NCI-H2107 treated with DMSO at 0.1 percent for 48 hours (cell line): ENCODE results near the gene ITGB3.
"Not testable (repeated sequence)": the region's sequence is repeated elsewhere in the genome, so short reads cannot be mapped to it uniquely, and the experiment has no call there.

Experiments
- DNase-seq: peaks from one replicate; lab custom pipeline; 2025; ENCODE audit not compliant: unreplicated experiment; lab: John Stamatoyannopoulos, UW

Gene ITGB3

DNA sequence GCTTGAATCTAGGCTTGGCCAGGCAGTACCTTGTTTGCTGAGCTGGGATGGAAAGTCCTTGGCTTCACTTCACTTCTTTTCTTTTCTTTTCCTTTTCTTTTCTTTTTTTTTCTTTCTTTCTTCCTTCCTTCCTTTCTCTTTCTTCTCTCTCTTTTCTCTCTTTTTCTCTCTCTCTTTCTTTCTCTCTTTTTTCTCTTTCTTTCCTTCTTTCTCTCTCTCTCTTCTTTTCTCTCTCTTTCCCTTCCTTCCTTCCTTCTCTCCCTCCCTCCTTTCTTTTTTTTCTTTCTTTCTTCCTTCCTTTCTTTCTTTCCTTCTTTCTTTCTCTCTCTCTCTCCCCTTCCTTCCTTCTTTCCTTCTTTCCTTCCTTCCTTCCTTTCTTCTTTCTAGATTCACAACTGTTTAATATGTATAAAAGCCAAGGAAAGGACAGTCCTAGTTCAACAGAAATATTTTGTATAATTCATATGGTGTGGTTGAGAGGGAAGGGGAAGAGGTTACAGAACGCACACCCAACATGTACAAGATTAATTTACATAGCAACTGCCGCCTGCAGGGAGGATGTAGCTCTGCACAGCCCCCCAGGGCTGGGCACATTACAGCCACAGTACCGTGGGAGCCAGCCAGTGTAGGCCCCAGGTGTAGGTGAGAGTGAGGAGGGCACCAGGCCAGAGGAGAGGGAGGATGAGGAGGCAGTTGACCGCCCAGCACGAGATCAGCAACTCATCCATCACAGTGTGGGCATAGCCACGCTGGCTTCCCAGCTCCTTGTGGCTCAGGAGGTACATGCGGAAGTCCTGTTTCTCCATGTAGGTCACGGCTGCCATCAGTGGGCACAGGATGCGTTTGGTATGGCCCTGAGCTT is 9.7 kb upstream of the ITGB3 start:
- DNase-seq: no peak

DNA sequence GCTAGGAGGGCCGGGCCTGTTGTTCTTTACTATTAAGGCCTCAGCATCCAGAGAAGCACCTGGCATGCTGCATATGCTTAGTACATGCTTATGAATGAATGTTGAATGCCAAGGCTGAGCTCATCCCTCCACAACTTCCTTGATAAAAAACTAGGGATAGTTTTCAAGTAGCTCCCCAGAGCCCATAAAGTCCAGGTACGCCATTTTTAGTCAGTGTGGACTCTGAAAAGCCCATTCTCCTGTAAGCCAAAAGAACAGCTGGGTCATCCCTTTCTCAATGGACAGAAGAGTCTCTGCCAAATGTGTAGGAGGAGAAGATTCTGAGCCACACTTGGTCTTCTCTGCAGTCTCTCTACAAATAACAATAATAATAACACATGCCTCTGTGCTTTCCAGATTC is 8.9 kb upstream of the ITGB3 start:
- no peak for DNase-seq

DNA sequence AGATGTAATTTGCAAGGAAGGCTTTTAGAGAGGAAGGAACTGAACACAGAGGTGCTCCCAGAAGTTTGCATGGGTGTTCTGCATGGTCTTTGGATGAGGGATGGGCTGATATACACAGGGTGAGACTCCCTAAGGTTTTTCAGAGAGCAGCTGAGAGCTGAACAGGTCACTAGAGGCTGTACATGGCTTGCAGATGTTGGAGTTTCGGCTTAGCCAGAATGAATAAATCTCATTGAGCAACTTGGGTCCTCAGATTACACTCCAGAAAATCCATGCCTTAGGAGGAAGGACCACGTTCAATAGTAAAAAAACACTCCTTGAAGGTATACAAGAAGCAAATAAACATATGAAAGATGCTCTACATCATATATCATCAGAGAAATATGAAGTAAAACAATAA is 7.5 kb upstream of the ITGB3 start:
- no peak for DNase-seq

DNA sequence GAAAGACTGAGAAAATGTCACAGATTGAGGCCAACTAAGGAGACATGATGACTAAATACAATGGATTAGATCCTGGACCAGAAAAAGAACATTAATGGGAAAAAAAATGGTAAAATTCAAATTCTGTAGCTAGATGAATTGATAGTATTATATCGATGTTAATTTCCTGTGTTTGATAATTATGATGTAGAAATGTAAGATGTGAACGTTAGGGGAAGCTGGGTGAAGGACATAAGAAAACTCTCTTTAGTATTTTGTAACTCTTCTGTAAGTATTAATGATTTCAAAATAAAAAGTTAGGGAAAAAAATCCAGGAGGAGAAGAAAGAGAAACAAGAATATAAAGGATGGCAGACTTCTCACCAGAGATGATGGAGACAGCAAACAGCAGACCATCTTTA is 2.8 kb upstream of the ITGB3 start:
- DNase-seq: no peak

DNA sequence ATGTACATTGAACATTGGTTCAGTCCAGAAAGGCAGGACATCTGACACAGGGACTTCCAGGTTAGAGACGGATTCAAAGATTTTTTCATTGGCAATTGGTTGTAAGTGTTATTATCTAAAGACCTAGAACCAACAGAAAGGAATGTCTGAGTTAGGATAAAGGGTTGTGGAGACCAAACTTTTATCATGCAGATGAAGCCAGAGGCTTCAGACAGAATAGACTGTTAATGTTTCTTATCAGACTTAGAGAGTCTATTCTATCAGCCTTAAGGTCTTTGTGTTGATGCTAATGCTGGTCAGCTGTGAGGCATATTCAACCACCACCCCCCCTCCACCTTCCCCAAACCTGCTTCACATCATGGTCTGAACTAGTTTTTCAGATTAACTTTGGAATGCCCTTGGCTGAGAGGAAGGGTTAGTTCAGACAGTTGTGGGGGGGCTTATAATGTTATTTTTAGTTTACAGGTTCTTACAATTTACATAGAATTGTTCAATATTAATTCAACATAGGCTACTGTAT is 2.1 kb upstream of the ITGB3 start:
- DNase-seq: no peak

DNA sequence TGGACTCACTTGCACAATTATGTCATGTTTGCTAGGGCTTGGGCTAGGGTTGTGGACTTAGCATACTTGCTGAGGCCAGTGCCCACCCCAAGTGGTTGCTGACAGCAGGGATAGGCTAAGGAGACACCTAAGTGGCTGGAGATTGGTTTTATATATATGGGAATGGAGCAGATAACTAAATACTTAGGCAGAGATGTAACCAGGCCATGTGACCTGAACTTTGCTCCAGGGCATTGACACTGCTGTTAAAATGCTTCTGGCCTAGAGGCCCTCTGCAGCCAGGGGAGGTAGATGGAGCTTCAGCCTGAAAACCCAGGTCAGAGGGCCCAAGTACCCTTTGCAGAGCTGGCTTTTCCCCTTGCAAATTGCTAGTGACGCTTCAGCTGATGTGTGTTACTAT is 1.4 kb upstream of the ITGB3 start:
- no peak for DNase-seq

DNA sequence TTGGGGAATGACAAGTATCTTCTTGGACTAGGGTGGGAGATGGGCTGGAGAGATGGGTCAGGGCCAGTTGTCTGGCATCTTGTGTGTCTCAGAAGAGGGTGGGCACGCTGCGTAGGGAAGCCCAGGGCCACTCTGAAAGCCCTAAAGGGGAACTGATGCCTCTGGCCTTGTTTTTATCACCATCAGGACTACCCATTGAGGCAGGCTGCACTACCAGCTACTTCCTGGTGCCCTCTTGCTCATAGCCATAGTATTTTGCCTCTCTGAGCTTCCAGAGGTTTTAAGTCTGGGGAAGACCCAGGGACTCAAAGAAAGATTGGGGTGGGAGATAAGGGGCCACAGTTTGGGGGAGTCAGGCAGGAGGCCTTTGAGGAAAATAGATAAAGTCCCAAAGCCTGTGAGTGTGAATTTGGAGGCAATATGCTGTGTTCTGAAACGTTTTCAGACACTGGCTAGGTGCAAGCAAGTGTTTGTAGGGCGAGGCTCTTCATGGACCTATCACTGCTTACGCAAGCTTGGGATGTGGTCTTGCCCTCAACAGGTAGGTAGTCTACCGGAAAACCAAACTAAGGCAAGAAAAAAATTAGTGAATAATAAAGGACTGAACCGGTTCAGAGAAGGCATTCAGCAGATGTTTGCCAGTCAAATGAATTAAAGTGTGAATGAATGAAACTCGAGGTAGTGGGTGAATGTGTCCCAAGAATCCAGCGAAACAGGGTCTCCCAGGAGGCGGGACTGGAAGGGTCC is 688 bp upstream of the ITGB3 start:
- no peak for DNase-seq

DNA sequence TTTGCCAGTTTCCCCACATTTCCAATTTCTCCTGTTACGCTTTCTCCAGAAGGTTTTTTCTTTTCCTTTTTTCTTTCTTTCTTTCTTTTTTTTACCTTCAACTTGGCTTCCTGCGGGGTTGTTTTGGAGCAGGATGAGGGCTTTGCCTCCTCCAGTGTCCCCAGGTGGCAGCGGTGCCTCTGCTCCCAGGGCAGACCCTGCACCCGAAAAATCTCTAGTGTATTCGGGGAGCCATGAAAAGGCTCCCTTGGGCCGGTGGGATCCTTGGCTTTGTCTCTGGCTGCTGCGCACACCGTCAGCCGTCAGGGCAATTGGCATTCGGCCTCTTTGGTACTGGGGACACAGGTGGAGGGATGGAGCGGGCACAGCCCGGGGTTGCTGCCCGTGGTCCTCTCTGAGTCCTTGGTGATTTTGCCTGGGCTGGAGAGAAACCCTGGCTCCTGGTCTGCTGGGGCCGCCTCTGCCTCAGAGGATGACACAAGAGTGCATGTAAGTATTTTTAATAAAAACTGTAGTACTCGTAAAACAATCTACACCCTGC is 846 bp downstream of the ITGB3 start:
- DNase-seq: no peak

DNA sequence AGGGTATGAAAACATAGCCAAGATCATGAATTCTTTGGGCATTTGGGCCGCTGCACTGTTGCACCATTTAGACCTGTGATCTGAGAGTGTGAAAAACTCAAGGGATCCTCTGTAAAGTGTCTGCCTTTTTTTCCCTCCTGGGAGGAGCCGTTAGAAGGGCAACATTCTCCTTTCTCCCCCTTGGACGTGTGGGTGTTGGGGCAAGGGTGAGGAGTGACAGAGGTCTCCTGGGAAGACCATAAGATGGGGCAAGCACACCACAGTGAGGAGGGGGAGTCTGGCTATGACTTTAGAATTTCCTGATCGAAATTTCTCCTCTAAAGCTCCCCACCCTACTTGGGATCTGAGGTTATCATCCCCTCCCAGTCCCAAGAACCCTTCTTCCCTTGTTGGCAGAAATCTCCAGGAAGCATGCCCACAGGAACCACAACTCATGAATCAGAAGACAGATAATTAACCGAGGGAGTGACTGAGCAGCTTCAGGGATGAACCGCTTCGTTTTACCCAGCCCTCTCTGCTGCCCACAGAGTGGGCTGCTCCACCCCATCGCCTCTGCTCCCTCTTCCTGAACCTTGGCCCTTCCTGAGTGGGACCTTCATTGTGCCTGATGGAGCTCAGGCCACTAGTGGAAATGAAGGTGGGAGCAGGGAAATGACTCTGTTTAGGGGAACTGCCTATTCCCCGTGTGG is 4.2 kb downstream of the ITGB3 start:
- DNase-seq: no peak

DNA sequence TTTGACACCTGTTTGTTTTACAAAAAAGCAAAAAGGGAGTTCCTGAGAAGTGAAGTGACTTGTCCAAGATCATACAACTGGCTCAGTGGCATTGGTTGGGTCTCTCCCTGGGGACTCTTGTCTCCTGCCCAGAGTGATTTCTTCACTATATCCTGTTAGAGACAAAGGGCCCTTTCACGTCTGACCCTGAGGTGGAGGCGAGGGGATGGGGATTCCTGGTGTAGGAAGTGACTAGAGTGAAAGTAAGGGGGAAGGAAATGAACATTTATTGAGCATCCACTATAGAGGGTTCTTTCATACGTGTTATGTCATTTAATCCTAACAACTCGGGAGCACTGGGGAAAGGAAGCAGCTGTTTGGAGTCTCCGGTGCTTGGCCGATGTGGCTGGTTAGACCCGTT is 9.0 kb downstream of the ITGB3 start:
- DNase-seq: no peak

DNA sequence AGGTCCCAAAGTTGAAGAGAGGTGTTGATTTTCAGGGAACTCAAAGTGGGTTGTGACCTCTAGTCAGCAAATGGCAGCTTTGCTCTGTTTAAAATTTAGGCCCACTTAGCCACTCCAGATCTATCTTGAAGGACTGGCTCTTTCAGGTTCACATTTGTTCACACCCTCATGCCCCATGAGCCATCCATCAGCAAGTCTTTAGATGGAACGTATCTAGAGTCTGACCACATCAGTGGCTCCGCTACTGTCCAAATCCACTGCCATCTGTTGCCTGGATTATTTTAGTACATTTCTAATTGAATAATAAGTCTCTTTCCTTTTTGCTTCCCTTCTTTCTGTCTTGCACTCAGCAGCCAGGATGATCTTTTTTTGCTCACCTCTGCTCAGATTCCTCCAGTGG is 10.5 kb downstream of the ITGB3 start:
- no peak for DNase-seq

DNA sequence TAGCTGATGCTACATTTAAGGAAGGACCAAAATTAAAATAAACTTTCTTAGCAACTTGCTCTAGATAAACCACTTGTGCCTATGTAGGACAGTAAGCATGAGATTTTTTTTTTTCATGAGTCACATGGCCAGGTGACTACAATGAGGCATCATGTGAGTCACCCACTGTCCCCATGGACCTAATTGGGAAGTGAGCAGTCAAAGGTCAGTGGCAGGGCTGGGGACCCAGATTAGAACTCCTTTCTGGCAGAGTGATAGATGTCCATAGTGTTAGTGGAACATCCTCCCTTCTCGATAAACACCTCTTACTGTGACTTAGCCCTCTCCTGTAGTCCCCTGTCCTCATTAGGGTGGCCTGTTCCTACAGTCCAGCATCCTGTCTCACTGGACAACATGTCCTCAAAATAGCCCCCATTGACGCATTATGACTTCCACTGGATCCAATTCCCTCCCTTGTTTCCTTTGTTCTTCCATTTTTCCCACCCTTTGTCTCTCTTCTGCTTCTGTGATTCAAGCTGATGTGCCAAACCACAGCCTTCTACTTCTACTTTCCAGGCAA is 12.4 kb downstream of the ITGB3 start:
- DNase-seq: no peak

DNA sequence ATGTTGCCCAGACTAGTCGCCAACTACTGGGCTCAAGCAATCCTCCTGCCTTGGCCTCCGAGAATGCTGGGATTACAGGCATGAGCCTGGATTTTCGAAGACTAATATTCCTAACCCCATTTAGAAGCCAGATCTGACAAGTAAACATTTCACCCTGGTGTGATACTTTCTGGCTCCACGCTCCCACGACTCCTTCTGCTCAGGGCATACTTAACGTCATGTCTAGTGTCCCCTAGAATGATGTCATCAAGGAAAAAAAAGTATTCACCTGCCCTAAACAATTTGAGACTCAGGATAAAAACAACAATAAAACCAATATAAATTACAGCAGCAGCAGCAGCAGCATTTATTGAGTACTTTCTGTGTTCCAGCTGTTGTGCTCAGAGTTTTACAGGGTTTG is 13.2 kb downstream of the ITGB3 start:
- DNase-seq: no peak

DNA sequence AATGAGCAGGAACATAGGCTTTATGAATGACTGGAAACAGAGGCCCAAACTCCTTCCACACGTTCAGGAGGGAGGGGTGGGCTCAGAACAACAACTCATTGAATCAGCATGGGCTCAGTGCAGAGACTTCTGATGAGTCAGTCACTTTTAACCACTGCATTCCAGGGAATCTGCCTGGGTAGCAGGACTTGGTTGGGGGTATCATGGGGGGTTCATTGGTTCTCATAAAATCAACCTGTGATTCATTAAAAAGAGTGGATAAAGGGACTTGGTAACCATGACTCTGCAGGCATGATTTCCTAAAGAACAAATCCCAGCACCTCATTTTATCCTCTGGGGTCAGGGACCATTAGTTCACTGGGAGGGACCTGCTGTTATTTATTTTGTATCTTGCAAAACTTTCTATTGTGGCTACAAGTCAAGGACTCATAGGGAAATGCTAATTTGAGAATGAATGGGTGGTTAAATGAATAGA is 13.8 kb downstream of the ITGB3 start:
- DNase-seq: no peak

DNA sequence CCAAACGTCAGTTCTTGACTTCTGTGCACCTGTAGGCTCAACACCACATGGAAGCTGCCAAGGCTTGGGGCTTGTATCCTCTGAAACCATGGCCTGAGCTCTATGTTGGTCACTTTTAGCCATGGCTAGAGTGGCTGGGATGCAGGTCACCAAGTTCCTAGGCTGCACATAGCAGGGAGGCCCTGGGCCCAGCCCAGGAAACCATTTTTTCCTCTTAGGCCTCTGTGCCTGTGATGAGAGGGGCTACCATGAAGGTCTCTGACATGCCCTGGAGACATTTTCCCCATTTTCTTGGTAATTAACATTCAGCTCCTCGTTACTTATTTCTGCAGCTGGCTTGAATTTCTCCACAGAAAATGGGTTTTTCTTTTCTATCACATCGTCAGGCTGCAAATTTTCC is 15.3 kb downstream of the ITGB3 start:
- not testable (repeated sequence) for DNase-seq

DNA sequence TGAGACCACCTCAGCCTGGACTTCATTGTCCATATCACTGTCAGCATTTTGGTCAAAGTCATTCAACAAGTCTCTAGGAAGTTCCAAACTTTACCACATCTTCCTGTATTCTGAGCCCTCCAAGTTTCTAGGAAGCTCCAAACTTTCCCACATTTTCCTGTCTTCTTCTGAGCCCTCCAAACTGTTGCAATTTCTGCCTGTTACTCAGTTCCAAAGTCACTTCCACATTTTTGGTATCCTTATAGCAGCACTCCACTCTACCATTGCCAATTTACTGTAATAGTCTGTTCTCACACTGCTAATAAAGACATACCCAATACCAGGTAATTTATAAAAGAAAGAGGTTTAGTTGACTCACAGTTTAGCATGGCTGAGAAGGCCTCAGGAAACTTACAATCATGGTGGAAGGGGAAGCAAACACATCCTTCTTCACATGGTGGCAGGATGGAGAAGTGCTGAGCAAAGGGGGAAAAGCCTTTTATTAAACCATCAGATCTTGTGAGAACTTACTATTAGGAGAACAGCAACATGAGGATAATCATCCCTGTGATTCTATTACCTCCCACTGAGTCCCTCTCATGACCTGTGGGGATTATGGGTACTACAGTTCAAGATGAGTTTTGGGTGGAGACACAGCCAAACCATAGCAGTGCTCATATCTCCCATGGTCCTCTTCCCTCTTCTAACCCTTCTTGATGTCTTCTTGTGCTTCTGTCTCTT is 16.1 kb downstream of the ITGB3 start:
- not testable (repeated sequence) for DNase-seq

DNA sequence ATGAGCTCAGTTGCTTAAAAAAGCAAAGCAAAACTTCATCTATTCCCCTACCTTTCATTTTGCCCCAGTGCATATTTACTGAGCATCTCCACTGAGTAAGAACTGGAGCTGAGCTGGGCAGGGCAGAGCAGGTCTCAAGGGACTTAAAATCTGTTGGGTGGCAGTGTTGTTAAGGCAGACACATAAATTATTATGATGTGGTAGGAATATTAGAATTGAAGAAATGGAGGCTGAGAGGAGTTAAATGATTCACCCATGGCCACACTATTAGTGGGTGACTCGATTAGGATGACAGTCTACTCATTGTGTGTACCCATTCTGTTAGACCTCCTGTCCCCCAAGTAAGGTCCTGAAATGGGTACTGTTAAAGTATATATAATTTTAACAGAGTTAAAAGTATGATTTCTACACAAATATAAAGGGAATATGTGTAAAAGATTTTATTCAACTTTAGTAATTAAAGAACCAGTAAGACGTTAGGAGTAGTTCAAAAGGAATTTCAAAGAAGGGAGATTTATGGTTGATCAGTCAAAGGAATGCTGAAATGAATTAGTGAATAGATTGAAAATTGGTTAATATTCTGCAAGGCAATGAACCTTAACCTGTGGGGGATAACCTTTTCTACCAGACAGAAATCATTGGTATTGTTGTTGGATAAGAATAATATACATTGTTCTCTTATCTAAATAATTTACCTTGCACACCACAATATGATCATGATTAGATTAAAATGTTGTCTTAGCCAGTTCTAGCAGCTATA is 17.5 kb downstream of the ITGB3 start:
- no peak for DNase-seq

DNA sequence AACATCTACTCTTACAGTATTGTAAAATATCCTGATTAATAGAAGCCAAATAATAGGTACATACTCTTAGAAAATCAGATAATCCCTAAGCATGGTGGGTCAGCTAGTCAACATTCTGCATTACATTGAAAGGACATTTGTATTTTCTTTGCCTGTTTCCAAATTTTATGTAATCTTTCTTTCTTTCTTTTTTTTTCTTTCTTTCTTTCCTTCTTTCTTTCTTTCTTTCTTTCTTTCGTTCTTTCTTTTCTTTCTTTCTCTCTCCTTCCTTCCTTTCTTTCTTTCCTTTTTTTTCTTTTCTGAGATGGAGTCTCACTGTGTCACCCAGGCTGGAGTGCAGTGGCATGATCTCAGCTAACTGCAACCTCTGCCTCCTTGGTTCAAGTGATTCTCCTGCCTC is 18.9 kb downstream of the ITGB3 start:
- no peak for DNase-seq

DNA sequence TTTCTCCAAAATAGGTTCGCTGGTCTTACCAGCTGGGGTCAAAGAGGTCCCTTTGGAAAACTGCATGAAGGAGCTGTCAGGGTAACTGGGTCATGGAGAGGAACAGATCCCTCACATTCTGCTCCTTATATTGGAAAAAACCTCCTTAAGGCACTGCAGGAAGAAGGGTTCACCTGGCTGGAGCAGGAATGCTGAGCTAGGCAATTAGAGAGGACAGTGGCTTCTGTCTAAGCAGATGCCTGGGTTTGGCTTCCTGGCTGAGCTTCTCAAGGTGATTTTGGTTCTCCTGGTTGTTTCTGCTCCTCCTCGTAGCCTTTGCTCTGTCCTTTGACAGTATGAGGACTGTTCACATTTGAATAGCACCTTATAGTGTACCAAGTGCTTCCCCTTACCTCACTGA is 19.6 kb downstream of the ITGB3 start:
- DNase-seq: no peak
